H1 (cell line): Measurements from ENCODE around the gene VWA3B. TPM values are rescaled to one million over a fixed set of nuclear protein-coding genes. Genes with fewer than 3 reads are reported as not detected.

Source experiments
- CTCF ChIA-PET: fragments of 300-600 bp; sonication (Branson Sonifier 250); formaldehyde crosslinking; loops from one replicate; lab custom pipeline; 2021; ENCODE audit not compliant: partially characterized antibody; lab: Charles Lee
- POLR2A ChIA-PET: fragments of 300-600 bp; sonication (Branson Sonifier 250); formaldehyde crosslinking; loops from one replicate; lab custom pipeline; 2021; ENCODE audit warnings: inconsistent platforms; ENCODE audit not compliant: partially characterized antibody; lab: Charles Lee
- DNase-seq, 2 experiments: peaks; one replicate each; pipeline versions ENCODE4 v3.0.0 to v3.0.0-alpha.2; 2010 to 2022; ENCODE audit warnings: low spot score in 2 of 2, low read depth in 1 of 2, mixed read lengths in 1 of 2
- FAIRE-seq: peaks from 2 replicates; lab custom pipeline; 2011; peaks lifted over from hg19 to GRCh38; lab: Jason Lieb, UNC
- H2AFZ ChIP-seq: 2 replicates; pipeline ENCODE4 v1.8.1; 2012; ENCODE audit warnings: low read length, inconsistent platforms
- H2AK5ac ChIP-seq: 2 replicates; pipeline ENCODE4 v1.6.1; 2013; ENCODE audit warnings: low read depth, low read length
- H2BK120ac ChIP-seq: replicated peaks from 2 replicates; pipeline ENCODE3; 2013; ENCODE audit warnings: low read depth, low read length, inconsistent platforms
- H2BK12ac ChIP-seq: 2 replicates; pipeline ENCODE4 v1.6.1; 2013; ENCODE audit warnings: low read depth, low read length
- H2BK15ac ChIP-seq: 2 replicates; pipeline ENCODE4 v1.6.1; 2013; ENCODE audit warnings: low read length
- H2BK20ac ChIP-seq: 2 replicates; pipeline ENCODE4 v1.6.1; 2013; ENCODE audit warnings: low read length
- H2BK5ac ChIP-seq: 2 replicates; pipeline ENCODE4 v1.6.1; 2013; ENCODE audit warnings: low read depth, low read length
- H3K14ac ChIP-seq: 2 replicates; pipeline ENCODE4 v1.6.1; 2013; ENCODE audit warnings: inconsistent platforms; ENCODE audit not compliant: insufficient read length
- H3K18ac ChIP-seq: 2 replicates; pipeline ENCODE4 v1.6.1; 2013; ENCODE audit warnings: low read length; ENCODE audit errors: extremely low read depth
- H3K23ac ChIP-seq: 2 replicates; pipeline ENCODE4 v1.6.1; 2013; ENCODE audit warnings: inconsistent platforms; ENCODE audit not compliant: insufficient read length
- H3K23me2 ChIP-seq: 2 replicates; pipeline ENCODE4 v1.6.1; 2013; ENCODE audit warnings: low read depth, low read length
- H3K27ac ChIP-seq: 2 replicates; pipeline ENCODE4 v1.6.1; 2011; ENCODE audit warnings: low read depth, low read length, inconsistent platforms
- H3K27me3 ChIP-seq, 4 experiments: replicated peaks in 1 of 4; 1 replicate in 1 of 4; 2 replicates in 3 of 4; pipeline versions ENCODE4 v1.6.1 to v1.8.1; 2011 to 2013; ENCODE audit warnings: low read length in 3 of 4, mild to moderate bottlenecking in 3 of 4, inconsistent platforms in 2 of 4, mixed read lengths in 2 of 4, moderate library complexity in 1 of 4; ENCODE audit not compliant: control insufficient read depth in 3 of 4, insufficient read depth in 3 of 4; ENCODE audit errors: extremely low read depth in 1 of 4
- H3K36me3 ChIP-seq, 4 experiments: 2 replicates each; pipeline versions ENCODE4 v1.6.1 to v1.8.1; 2011 to 2013; ENCODE audit warnings: mild to moderate bottlenecking in 4 of 4, low read length in 3 of 4, moderate library complexity in 2 of 4, control low read depth in 1 of 4, inconsistent platforms in 1 of 4; ENCODE audit not compliant: insufficient read depth in 4 of 4, control insufficient read depth in 2 of 4
- H3K4ac ChIP-seq: replicated peaks from 2 replicates; pipeline ENCODE3; 2013; ENCODE audit warnings: low read length, low read depth, mixed read lengths, inconsistent platforms; ENCODE audit not compliant: insufficient read length
- H3K4me1 ChIP-seq, 4 experiments: replicated peaks in 1 of 4; 1 replicate in 1 of 4; 2 replicates in 3 of 4; pipeline versions ENCODE4 v1.6.1 to v1.8.1; 2011 to 2013; ENCODE audit warnings: low read length in 3 of 4, inconsistent platforms in 2 of 4, mixed read lengths in 1 of 4; ENCODE audit not compliant: insufficient read depth in 4 of 4, control insufficient read depth in 3 of 4
- H3K4me2 ChIP-seq, 2 experiments: 2 replicates each; pipeline versions ENCODE4 v1.6.1 to v1.8.1; 2011 to 2013; ENCODE audit warnings: low read depth in 2 of 2, low read length in 2 of 2, control low read depth in 1 of 2, inconsistent platforms in 1 of 2, mild to moderate bottlenecking in 1 of 2; ENCODE audit not compliant: insufficient read depth in 1 of 2
- H3K4me3 ChIP-seq, 4 experiments: fragments of 200-600, 300-600 bp in 1 of 4; sonication (generic), shearing (Covaris generic), sonication (Bioruptor Twin) in 1 of 4; 2 replicates each; pipeline versions ENCODE4 v1.5.1 to v1.8.1; 2011 to 2016; ENCODE audit warnings: low read length in 4 of 4, low read depth in 3 of 4, control low read depth in 2 of 4, inconsistent platforms in 2 of 4, mild to moderate bottlenecking in 2 of 4, mixed read lengths in 1 of 4, moderate library complexity in 1 of 4; ENCODE audit not compliant: insufficient read depth in 2 of 4; ENCODE audit errors: extremely low read depth in 1 of 4
- H3K56ac ChIP-seq: replicated peaks from 2 replicates; pipeline ENCODE3; 2013; ENCODE audit warnings: low read depth, mild to moderate bottlenecking, mixed read lengths, low read length, inconsistent platforms; ENCODE audit not compliant: insufficient read length
- H3K79me1 ChIP-seq: 2 replicates; pipeline ENCODE4 v1.6.1; 2013; ENCODE audit warnings: low read depth, low read length, control low read depth
- H3K79me2 ChIP-seq, 2 experiments: 2 replicates each; pipeline versions ENCODE4 v1.6.1 to v1.8.1; 2012 to 2013; ENCODE audit warnings: low read length in 2 of 2, mild to moderate bottlenecking in 2 of 2, inconsistent platforms in 1 of 2; ENCODE audit not compliant: insufficient read depth in 2 of 2, control insufficient read depth in 1 of 2
- H3K9ac ChIP-seq, 4 experiments: replicated peaks in 1 of 4; 1 replicate in 1 of 4; 2 replicates in 3 of 4; pipeline versions ENCODE4 v1.6.1 to v1.8.1; 2011 to 2013; ENCODE audit warnings: low read depth in 3 of 4, low read length in 3 of 4, control low read depth in 2 of 4, mild to moderate bottlenecking in 2 of 4, moderate library complexity in 2 of 4, inconsistent platforms in 1 of 4; ENCODE audit errors: extremely low read depth in 1 of 4
- H3K9me3 ChIP-seq, 2 experiments: 2 replicates each; pipeline versions ENCODE4 v1.6.1 to v1.8.1; 2012 to 2013; ENCODE audit warnings: mild to moderate bottlenecking in 2 of 2, moderate library complexity in 2 of 2, control low read depth in 1 of 2, inconsistent platforms in 1 of 2, low read depth in 1 of 2, low read length in 1 of 2, mixed read lengths in 1 of 2; ENCODE audit not compliant: insufficient read depth in 2 of 2
- H4K20me1 ChIP-seq, 2 experiments: replicated peaks in 1 of 2; 2 replicates each; pipeline versions ENCODE3 to v1.8.1; 2011 to 2013; ENCODE audit warnings: inconsistent platforms in 2 of 2, low read length in 2 of 2, mild to moderate bottlenecking in 1 of 2; ENCODE audit not compliant: insufficient read depth in 2 of 2, control insufficient read depth in 1 of 2
- H4K5ac ChIP-seq: 2 replicates; pipeline ENCODE4 v1.6.1; 2013; ENCODE audit warnings: low read length, low read depth, mixed read lengths, inconsistent platforms; ENCODE audit not compliant: insufficient read length
- H4K8ac ChIP-seq: 2 replicates; pipeline ENCODE4 v1.8.0; 2013; ENCODE audit warnings: mild to moderate bottlenecking, moderate library complexity, low read length, inconsistent platforms; ENCODE audit not compliant: insufficient read depth; ENCODE audit errors: extremely low read depth
- H4K91ac ChIP-seq: replicated peaks from 2 replicates; pipeline ENCODE3; 2013; ENCODE audit warnings: low read length, mixed read lengths, inconsistent platforms; ENCODE audit not compliant: insufficient read length
- RAD21 ChIP-seq, 2 experiments: IDR thresholded peaks in 1 of 2; conservative IDR thresholded peaks in 1 of 2; 2 replicates each; pipeline ENCODE4 v1.6.1; 2011; ENCODE audit warnings: low read depth in 2 of 2, low read length in 2 of 2, improper control_type of control experiment in 1 of 2, inconsistent platforms in 1 of 2, mild to moderate bottlenecking in 1 of 2, moderate library complexity in 1 of 2
- WGBS, 2 experiments: shearing (Covaris generic) in 1 of 2; methylation state at CpG; one replicate each; pipeline versions ENCODE4 v1.1.6 to v1.1.7; 2013 to 2015; ENCODE audit warnings: low lambda C conversion rate in 2 of 2, mixed read lengths in 2 of 2, inconsistent platforms in 1 of 2, low coverage in 1 of 2, missing lambda C conversion rate in 1 of 2; ENCODE audit not compliant: insufficient replicate concordance in 2 of 2, insufficient coverage in 1 of 2, insufficient read length in 1 of 2; ENCODE audit errors: extremely low coverage in 1 of 2, missing lambda C conversion rate in 1 of 2; 5-methylcytosine and 5-hydroxymethylcytosine counted together
- polyA plus RNA-seq, 7 experiments: library from polyadenylated mRNA; depleted of rRNA in 3 of 7; stranded (reverse) in 5 of 7; unstranded in 2 of 7; fragments of >200 nt in 5 of 7; fragments of 200-250 nt in 2 of 7; gene quantifications; 1 replicate in 5 of 7; 2 replicates in 1 of 7; 4 replicates in 1 of 7; pipeline versions ENCODE4 v1.2.1 to v1.2.3, GENCODE V29; 2011 to 2013; ENCODE audit warnings: missing spikeins in 2 of 7, mixed read lengths in 2 of 7
- total RNA-seq: library from RNA; stranded (reverse); fragmentation: NEBNext Ultra II Directional; extraction: Animal tissue kit (Norgen Biotek cat#: 25700); gene quantifications from 2 replicates; pipeline ENCODE4 v1.2.1, GENCODE V29; 2021

Gene VWA3B
- total and polyA plus RNA-seq, 2 of the 8 experiments (the other 6 are each of a cell fraction or from before 2014, with no cell fraction given): not detected

DNA sequence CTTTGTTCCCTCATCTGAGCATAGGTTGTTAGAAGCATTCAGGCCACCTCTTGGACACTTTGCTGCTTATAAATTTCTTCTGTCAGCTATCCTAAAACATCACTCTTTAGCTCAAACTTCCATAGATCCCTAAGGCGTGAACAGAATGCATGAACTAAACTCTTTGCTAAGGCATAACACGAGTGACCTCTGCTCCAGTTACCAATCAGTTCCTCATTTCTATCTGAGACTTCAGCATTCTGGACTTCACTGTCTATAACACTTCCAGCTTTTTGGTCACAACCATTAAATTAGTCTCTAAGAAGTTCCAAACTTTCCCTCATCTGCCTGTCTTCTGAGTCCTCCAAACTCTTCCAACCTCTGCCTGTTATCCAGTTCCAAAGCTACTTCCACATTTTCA lies 8.3 kb upstream of the VWA3B start:
- H3K79me2 ChIP-seq: no peaks in the 10 kb centered on the region
- ChIA-PET CTCF (no interaction called here), POLR2A (no interaction called here)
- H3K23ac ChIP-seq: no peak overlapping the region
- H2AFZ ChIP-seq: no peak overlapping the region
- no peak overlapping the region for H4K8ac ChIP-seq
- H3K14ac ChIP-seq: no peak overlapping the region
- no peak overlapping the region for H2BK120ac ChIP-seq
- H3K79me1 ChIP-seq: no peaks in the 10 kb centered on the region
- FAIRE-seq (no peak), DNase-seq (no peak)
- no peaks in the 10 kb centered on the region for H3K36me3 ChIP-seq
- 91% methylated on average over 2 of the region's 2 CpGs; no CpG with 5 or more reads in 1 of the 2 experiments for WGBS, 2 experiments
- no peak overlapping the region for H2BK5ac ChIP-seq
- H2BK15ac ChIP-seq: no peak overlapping the region
- H3K27ac ChIP-seq: no peak overlapping the region
- no peak overlapping the region for H2BK20ac ChIP-seq
- no peak overlapping the region for H3K4me3 ChIP-seq
- H3K4me2 ChIP-seq: no peak overlapping the region
- no peak overlapping the region for H3K56ac ChIP-seq
- H3K27me3 ChIP-seq: no peaks in the 10 kb centered on the region
- H4K20me1 ChIP-seq: no peaks in the 10 kb centered on the region
- H3K4me1 ChIP-seq: no peaks in the 10 kb centered on the region; a peak in 1 of 7 replicates
- TF ChIP-seq RAD21 (IDR thresholded peaks at IDR 0.05 in 1 of 2, conservative IDR thresholded peaks at IDR 0.05 in 1 of 2; ENCODE audit: low read depth in 2 of 2, low read length in 2 of 2): no peak
- H3K4ac ChIP-seq: no peak overlapping the region
- no peaks in the 10 kb centered on the region for H3K23me2 ChIP-seq
- H2BK12ac ChIP-seq: no peak overlapping the region
- no peak overlapping the region for H4K91ac ChIP-seq
- peaks cover 6 to 7% of the 10 kb centered on the region in 2 experiments; a peak in 2 of 4 replicates for H3K9me3 ChIP-seq
- no peak overlapping the region for H4K5ac ChIP-seq
- no peak overlapping the region for H3K18ac ChIP-seq
- H3K9ac ChIP-seq: no peak overlapping the region
- no peak overlapping the region for H2AK5ac ChIP-seq
